ENCODE measurements around the gene AKR1E2.

GRCh38 chr10:4813023-4813422 is 13.0 kb upstream of the AKR1E2 start:
- no peak for TF ChIP-seq CTCF (conservative IDR thresholded peaks at IDR 0.05; ENCODE audit: low read depth, low read length)
- TF ChIP-seq EZH2phosphoT487 (IDR thresholded peaks at IDR 0.05; ENCODE audit: borderline replicate concordance, low read length) = no peak
- no peak for TF ChIP-seq EZH2 (IDR thresholded peaks at IDR 0.05; ENCODE audit: low read length, unreplicated experiment)

All from PC-3 (cell line).